HG02884 (cell line): ENCODE data around the gene TMBIM1.
A peak's percentile ranks its signal among the peaks of the same experiment; 100 is the strongest.

Experiments used
- ATAC-seq: cut with Tn5 transposase; IDR thresholded peaks from one replicate; pipeline ENCODE4 v1.9.1; 2021; ENCODE audit warnings: mild to moderate bottlenecking, moderate library complexity; ENCODE audit not compliant: unreplicated experiment

TMBIM1 gene

DNA sequence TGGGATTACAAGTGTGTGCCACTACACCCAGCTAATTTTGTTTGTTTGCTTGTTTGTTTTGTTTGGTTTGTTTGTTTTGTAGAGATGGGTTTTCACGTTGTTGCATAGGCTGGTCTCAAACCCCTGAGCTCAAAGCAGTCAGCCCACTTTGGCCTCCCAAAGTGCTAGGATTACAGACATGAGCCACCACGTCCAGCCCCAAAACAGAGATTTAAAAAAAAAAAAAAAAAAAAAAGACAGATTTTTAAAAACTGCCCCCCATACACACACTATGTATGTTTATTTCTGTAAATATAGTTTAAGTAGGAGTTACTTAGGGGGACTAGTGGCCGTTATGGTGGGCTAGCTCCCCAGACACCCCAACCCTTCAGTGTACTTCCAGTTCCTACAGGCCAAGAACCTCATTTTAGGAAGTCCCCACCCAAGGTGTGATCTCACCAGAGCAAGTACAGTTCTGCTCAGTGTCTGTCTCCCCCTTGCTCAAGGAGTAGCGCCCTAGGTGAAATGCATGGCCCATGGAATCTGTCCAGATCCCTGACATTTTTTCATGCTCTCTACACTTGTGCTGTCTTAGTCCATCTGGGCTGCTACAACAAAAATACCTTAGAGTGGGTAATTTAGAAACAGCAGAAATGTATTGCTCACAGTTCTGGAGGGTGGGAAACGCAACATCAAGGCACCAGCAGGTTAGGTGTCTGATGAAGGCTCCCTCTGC is 1.6 kb upstream of the TMBIM1 start:
- no peak for ATAC-seq

DNA sequence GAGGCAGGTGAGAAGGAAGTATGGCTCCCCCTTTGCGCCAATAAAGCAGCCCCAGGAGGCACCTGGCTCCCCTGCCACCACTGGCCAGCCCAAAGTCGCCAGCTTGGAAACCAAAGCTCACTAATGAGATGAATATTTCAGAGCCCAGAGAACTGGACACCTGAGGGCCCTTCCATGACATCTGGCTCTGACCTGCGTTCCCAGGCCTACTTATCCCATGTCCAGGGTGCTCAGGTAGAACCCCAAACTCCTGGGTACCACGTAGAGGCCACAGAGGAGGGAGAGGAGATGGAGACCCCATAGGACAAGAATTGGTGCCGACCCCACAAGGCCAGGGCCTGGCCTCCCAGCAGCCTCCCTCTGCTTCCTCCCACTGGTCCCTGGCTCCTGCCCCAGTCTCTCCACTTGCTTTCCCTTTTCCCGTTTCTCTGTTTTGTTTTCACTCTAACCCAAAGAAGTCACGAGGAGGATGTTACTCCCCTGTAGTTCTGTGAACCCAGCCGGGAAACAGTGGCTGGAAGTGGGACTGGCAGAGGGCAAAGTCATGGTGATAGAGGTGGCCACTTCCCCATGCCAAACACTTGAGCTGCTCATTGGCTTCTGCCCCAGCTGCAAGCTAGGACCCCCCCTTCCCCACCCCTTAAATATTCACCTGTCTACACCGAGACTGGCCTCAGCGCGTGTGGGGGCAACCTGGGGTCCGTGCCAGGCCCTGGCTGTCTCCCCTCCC is 820 bp downstream of the TMBIM1 start:
- no peak for ATAC-seq

DNA sequence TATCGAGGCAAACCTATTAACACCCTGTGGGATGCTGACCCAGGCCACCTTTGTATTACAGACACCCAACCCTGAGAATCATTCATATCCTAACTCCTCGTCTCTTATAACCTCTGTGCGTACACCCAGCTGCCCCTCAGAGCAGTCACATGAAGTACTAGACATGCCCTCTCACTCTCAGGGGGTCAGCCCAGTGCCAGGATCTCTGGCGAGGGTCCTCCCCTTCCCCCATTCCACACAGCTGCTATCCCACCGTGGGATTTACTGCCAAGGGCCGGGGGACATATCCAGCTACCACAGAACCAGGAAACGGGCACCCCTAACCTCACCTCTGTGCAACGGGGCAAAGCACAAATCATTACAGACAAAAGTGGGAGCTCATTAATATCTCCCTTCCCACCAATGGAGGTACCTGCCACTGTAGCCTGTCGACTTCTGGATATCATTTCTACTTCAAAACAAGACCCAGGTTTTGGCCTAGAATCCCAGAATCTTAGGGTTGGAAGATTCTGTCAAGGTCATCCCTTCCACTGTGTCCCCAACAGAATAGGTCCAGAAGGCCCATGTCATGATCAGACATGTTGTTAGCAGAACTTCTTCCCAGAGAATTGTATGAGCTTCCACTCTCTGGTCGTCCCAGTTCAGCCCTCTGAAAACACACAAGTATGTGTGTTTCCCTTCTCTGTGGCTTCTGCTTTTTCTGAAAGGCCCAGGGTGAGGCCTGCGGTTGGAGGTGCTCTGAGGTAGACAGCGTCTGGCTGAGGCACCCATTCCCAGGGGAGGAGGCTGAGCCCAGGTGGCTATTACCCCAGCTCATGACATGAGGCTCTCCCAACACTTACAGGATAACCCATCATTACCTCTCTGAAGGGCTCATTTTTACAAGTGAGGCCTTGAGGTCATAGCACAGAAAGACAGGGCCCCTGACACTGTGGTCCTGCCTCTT is 1.7 kb downstream of the TMBIM1 start:
- no peak for ATAC-seq

DNA sequence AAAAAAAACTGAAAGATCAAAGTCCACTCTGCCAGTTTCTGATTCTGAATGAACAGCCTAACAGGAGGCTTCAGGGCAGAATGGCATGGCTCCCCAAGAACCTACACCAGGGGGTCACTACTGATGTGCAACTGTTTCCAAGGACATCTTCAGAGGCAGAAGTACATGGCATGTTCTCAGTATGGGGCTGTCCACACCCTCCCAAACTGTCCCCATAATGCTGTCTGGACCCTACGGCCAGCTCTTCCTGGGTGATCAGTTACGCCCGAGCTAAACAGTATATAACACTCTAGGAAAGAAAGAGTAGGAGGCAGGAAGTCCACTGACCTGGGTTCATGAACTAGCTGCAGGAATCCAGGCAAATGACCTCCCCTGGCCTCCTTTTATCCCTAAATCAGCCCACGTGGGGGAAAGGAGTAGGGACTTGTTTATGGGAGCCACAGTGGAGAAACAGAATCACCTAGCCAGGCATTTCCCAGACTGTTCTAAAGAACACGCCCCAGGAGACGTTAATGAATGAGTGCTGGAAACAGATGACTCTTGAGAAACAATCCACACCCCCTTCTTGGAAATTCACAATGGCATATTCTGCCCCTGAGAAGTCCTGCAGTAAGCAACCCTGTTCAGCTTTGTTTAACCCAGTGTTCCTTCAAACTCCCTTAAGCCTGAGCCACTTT is 2.5 kb downstream of the TMBIM1 start:
- ATAC-seq = no peak

DNA sequence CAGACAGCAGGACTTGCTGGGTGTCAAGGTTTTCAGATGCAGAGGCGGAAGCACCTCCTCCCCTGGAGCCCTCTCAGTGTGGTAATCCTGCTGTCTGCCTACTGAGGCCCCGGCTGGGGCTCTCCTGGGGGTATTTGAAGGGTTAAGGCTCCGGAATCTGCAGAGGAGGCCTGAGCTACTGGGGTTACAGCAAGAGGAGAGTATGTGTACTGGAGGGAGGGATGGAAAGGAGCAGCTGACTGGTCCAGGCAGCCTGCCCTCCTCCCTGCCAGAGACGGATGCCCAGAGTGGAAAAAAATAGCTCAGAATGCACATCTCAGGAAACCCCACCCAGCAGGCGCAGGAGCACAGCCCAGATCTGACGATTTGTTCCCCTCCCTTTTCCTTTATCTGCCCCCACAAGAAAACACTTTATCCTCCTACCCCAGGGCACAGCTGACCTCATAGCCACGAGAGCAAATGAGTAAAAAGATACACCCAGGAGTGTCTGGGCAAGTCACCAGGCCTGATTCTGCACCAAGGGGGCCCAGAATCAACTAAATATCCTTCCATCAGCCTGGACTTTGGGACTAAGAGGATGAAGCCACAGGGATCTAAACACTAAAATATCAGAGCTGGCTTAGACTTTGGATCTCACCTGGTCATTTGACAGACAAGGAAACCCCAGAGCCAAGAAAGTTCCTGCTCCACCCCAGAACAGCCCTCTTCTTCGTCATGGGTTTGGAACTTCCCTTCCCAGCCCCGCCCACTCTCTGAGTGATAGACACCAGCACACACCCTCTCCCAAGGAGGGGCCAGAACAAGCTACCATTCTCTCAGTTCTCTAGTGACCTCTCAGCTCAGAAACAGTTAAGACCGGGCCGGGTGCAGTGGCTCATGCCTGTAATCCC is 5.5 kb downstream of the TMBIM1 start:
- ATAC-seq = peak; percentile 51

DNA sequence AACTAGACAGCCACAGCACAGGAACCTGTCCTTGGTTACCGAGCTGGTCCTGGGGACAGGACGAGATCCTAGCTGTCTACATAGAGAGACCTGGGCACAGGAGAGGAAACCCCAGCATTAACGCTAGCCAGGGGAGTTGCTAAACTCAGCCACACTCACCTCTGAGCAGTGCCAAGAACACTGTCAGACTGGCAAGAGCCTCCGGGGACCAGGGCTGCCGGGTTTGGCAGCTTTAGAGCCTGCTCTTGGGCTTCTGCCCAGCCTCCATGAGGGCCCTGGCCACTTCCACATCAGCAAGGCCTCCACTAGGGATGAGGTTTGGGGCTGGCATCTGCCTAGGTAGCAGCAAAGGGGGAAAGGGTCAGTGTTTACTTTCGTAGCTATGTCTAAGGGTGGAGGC is 6.7 kb downstream of the TMBIM1 start:
- ATAC-seq = no peak

DNA sequence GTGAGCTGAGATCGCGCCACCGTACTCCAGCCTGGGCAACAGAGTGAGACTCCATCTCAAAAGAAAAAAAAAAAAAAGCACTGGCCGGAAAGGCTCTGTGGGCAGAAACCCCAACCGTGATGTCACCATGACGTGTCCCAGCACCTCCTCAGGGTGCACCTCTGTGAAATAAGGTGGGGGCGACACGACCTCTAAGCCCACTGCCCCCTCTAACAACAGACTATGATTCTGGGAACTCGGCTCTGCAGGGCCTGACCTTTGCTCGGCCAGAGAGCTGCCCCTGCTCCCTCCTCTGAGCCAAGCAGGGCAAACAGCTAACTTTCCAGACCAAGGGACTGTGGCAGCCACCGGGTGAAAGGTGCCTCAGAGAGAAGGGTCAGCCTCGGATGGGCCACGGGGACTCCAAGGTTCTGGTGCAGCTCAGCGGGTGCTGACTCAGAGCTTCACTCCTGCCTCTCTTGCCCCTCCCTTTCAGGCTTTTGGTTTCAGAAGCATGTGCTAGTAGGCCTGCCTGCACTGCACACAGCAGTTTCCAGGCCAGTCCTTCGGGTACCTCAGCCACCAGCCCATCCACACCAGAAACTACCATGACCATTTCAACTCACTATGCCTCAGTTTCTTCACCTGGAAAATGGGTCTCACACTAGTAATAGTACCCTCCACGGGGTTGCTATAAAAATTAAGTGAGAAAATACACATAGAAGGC is 8.0 kb downstream of the TMBIM1 start:
- ATAC-seq = peak; percentile 56

DNA sequence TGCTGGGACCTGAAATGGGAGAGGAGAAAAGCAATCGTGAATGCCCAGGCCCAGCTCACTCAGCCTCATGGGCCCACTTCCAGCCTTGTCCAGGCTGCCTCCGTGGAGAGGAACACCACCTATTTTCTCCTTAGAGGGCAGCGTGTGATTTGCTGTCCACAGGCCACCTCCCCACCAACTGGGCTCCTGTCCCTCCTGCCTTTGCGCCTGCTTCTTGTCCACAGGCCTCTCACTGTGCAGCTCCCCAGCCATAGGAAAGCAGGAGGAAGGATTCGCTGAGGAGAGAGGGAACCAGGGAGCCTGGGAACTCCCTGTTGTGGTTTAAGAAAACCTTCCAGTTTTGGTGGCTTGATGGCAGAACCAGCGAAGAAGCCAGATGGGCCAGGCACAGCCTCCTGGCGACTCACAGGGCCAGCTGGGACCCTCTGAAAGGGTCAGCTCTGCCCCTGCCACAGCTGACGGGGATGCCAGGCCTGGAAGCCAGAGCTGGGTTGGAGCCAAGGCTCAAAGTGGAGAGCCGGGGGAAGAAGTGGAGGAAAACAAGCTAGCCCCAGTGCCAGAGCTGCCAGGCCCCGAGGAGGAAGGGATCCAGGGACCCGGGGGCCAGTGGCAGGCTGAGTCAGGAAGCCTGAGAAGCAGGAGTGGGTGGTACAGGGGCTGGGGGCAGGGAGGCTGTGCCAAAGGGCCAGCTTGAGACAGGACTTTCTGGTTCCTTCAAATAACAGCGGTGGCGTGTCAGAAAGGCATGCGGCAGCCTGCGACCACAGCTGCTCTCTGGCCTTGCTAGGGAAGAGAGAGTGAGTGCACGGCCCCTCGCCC is 9.9 kb downstream of the TMBIM1 start:
- no peak for ATAC-seq

DNA sequence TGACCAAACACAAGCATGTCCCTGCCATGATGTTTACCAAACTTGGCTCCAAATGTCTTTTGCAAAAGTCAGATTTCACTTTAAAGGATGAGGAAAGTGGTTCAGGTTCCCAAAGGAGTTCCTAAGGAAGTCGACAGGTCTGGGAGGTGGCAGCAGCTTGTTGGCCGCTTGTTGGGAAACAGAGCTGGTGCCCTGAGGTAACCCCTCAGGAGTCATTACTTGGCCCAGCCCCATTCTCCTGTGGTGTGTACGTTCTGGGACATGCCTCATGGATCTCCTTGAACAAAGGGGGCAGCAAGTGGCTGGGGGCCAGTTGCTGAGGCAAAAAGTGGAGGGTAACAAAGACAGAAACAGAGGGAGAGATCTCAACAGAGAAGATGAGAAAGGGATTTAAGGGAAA is 10.9 kb downstream of the TMBIM1 start:
- ATAC-seq = no peak

DNA sequence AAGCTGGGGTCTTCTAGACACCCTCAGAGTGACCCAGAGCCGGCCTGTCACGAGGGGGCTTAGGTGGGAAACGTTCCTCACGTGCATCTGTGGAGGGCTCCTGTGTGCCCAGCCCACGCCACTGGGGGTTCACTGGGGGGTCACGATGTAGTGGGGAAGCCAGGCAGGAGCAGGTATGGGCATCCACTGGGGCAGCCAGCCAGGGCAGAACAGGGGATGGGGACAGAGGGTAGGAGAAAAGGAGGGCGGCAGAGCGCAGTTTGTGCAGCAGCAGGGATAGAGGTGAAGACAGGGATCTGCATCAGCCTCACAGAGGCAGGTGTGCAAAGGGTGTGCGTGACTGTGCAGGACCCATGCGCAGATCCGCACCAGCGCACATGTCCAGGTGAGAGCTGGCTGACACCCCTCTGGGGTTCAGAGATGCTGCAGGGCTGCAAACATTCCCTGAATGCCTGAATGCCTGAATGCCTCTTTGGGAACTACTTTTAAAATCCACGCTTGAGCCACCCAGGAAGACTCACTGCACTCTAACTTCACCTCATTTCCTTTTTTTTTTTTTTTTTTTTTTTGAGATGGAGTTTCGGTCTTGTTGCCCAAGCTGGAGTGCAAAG is 11.9 kb downstream of the TMBIM1 start:
- ATAC-seq = no peak

DNA sequence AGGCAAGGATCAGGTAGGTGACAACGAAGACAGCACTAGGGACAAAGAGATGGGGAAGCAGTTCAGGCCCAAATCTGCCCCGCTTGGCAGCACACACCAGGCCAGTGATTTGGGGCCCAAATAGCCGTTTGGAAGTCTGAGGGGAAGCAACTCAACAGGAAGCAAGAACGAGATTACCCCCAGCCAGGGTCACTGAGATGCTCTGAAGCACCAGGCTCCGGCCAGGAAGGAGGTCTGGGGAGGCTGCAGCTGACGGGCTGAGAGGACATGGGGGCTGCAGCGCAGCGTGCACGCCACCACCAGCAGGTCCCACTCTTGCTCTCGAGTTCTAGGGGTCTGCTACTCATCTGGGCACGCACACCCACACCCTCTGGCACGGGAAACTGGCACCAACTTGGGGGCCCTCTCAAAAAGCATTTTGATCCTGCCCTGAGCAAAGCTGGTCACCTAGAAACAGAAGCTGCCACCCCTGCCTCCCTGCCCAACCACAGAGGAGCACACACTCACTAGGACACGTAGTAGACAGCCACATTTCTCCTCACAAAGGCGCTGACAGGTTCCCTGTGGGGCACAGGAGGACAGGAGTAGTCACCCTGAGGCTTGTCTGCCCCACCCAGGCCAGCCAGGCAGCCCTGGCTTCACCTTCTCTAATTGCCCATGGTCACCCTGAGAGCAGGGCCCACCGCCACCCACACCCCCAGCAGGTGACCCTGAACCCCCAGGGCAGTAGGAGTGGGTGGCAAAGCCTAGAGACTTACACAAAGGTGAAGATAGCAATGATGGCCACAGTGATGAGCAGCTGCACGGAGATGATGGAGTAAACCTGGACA is 13.6 kb downstream of the TMBIM1 start:
- ATAC-seq = no peak

DNA sequence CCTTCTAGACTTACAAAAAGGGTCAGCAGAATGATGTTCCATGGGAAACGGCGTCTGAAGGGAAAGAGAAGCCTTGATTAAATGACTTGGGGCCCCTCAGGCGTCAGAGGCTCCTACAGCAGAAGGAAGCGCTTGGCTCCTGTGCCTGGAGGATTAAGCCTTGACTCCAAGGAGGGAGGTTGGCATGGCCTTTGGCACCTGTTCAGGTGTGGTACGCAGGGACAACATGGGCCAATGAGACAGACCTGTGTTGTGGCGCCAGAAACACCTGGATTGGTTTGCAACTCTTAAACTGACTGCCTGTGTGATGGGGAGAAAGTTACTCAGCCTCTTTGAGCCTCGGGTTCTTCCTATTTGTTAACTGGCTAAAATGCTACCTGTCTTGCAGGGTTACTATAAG is 14.4 kb downstream of the TMBIM1 start:
- ATAC-seq = no peak

DNA sequence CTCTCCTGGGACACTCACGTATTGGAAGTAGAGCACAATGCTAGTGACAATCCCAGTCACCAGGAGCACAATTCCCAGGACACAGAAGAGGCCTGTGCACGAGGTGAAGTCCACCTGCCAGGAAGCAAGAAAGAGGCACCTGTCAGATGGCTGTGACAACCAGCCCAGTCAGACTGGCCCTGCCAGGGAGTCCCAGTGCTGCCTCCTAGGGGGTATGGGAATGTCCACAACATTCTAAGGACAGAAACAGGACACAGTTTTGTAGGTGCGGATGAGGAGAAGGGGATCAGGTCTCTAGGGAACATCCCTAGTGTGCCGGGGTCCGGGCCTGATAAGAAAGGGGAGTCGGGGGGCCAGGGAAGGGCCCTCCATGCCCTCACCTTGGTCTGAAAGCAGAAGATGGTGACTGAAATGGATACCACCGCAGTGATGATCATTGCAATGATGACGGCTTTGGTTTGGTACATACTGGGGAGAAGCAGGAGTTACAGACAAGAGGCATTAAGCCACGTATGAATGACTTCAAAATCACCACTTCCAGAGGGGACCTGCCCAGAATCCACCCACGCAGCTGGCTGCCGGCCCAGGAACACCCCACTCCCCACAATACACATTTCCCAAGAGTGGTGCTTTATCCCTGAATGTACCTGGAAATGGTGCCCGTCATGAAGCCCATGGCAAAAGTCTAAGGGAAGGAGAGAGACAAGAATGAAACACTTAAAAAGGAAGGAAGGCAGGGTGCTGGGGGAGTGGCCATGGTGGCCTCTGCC is 15.1 kb downstream of the TMBIM1 start:
- no peak for ATAC-seq

DNA sequence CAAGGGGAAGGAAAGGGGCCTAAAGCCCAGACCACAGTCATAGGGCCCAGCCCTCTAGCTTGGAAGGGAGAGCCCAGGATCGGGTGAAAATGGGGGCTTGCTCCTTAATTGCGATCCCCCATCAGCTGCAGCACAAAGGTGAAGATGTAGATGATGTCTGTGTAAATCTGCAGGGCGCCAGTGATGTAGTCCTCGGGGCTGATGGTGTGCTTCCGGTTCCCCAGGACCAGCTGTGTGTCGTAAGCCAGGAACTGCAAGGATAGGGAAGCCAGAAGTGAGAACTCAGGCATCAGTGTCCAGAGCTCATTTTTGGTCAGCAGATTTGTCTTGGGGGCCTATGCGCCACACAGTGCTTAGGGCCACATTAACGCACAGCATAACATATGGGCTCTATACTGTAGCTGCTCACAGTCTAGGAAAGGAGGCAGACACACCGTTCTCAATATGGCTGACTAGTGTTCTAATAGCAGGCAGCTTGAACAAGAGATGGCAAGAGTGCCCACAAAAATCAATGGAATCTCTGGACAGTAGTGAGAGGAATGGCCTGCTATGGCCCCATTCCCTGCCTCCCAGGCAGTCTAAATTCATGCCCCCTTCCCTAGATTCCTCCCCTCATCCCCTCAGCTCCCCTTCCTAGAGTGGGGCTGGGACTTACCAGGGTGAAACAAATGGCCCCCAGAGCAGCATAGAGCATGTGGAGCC is 16.8 kb downstream of the TMBIM1 start:
- no peak for ATAC-seq

DNA sequence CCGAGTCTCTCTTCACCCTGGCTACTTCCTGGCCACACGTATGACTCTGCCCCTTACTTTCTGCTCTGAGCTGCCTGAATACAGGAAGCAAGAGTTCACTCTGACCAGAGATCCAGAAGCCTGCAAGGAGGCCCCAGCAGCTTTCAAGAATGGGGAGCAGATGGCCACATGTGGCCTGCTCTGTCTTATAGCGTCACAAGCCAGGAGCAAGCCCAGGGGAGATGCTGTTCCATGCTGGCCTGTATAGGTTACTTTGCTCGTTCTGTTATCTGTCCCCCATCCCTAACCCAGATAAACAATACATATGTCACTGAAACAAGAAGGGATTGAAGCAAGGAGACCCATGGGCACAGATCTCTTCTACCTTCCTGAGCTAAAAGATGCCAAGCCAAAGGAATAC is 17.7 kb downstream of the TMBIM1 start:
- ATAC-seq = no peak

DNA sequence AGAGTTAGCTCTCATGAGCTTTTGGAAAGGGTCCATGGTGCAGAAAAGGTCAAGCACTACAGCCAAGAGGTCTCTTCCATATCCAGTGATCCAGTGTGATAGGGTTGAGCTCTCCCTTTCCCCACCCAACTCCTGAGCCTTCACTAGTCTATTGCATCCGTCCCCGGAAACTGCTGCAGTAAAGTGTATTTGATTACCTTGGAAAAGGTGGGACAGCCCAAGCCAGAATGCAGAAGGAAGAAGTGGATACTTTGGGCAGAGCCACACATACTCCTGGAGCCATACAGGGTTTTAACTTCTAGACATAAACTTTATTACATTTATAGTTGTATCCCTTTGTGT is 18.4 kb downstream of the TMBIM1 start:
- ATAC-seq = no peak
